Subcutaneous adipose tissue (tissue), 4 donors: ENCODE results near the gene RCBTB2. TPM values are rescaled to one million over a fixed set of nuclear protein-coding genes. Genes with fewer than 3 reads are reported as not detected.

Experiments
- CTCF ChIP-seq: fragments of 450-650 bp; IDR thresholded peaks from one replicate; pipeline ENCODE4 v1.5.1; 2016; ENCODE audit warnings: low read depth, mild to moderate bottlenecking, control low read depth, antibody characterized with exemption, moderate library complexity
- total RNA-seq, 4 donors: library from RNA; depleted of rRNA; stranded (reverse); fragments of >200 nt; gene quantifications; one replicate each; pipeline ENCODE4 v1.1.0, GENCODE V29; 2016

The RCBTB2 gene
- total RNA-seq, 4 donors from 2014 or later = 10.9 to 21.1 (median 16.4) TPM

- TF ChIP-seq CTCF = no peak
These were observed 56.7 kb downstream of the RCBTB2 start for GRCh38 chr13:48476215-48476614.

- no peak for TF ChIP-seq CTCF
These were observed 57.6 kb downstream of the RCBTB2 start for GRCh38 chr13:48475230-48475629.

GRCh38 chr13:48457578-48458242 is 75.2 kb downstream of the RCBTB2 start:
- no peak for TF ChIP-seq CTCF

- TF ChIP-seq CTCF = no peak
These were observed 76.3 kb downstream of the RCBTB2 start for GRCh38 chr13:48456546-48456945.

GRCh38 chr13:48449656-48450055 is 83.2 kb downstream of the RCBTB2 start:
- TF ChIP-seq CTCF = no peak

GRCh38 chr13:48448959-48449614 is 83.8 kb downstream of the RCBTB2 start:
- TF ChIP-seq CTCF = no peak

- no peak for TF ChIP-seq CTCF
These were observed 84.5 kb downstream of the RCBTB2 start for GRCh38 chr13:48448285-48448958.
